Neuron (in vitro differentiated cells): ENCODE results near the gene AP2A2.

Source experiments
- H2AFZ ChIP-seq: one replicate; pipeline ENCODE4 v1.6.1; 2013; ENCODE audit warnings: low read depth, mild to moderate bottlenecking, inconsistent platforms, low read length, moderate library complexity
- H3K27me3 ChIP-seq: one replicate; pipeline ENCODE4 v1.6.1; 2013; ENCODE audit warnings: low read length; ENCODE audit not compliant: insufficient read depth
- H3K36me3 ChIP-seq: one replicate; pipeline ENCODE4 v1.6.1; 2013; ENCODE audit warnings: low read length; ENCODE audit not compliant: insufficient read depth
- H3K4me1 ChIP-seq: one replicate; pipeline ENCODE4 v1.6.1; 2013; ENCODE audit warnings: low read length; ENCODE audit not compliant: insufficient read depth
- H3K4me3 ChIP-seq: 2 replicates; pipeline ENCODE4 v1.5.1; 2013; ENCODE audit warnings: mild to moderate bottlenecking, low read length, moderate library complexity
- H3K9me3 ChIP-seq: one replicate; pipeline ENCODE4 v1.6.1; 2013; ENCODE audit warnings: low read length

The AP2A2 gene

DNA sequence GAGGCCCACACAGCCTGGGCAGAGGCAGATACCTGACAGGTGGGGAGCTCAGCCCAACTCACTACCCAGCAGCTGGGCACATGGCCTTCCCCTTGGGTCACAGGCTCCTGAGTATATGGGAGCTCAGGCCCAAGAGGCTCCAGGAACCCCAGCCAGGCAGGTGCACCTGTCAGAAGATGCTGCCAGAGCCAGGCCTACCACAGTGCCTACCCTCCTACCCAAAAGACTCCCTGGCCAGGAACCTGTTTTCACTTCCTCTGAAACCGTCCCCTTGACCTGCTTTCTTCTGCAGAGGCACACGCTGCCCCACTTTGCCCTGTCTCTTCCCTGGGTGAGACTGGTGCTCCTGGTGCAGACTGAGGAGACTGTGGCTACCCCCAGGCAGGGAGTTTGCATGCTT lies 18.0 kb upstream of the AP2A2 start:
- Histone ChIP-seq H3K4me1 (peaks cover 17% of the 10 kb centered on the region), H3K9me3 (no peaks in the 10 kb centered on the region), H3K36me3 (peaks cover 27% of the 10 kb centered on the region), H3K27me3 (no peaks in the 10 kb centered on the region), H2AFZ (no peak overlapping the region), H3K4me3 (no peak overlapping the region)

DNA sequence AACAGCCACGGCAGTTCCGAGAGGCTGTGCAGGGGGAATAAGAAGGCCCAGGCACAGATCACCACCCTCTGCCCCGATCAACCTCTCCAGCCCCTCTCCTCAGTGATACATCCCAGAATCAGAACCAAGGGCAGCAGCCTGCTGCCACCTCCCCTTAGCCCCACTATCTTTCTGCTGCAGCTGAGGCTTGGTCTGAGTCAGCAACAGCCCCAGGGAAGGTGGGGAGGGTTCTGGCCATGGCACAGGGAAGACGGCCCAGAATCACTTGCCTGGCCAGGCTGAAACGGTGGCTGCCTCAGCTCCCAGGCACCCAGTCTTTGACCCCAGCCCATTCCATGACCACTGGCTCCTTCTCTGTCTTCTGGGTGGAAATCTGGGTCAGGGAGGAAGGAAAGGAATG lies 17.4 kb upstream of the AP2A2 start:
- Histone ChIP-seq H3K9me3 (no peaks in the 10 kb centered on the region), H3K27me3 (no peaks in the 10 kb centered on the region), H2AFZ (no peak overlapping the region), H3K36me3 (peaks cover 21% of the 10 kb centered on the region), H3K4me3 (no peak overlapping the region), H3K4me1 (peaks cover 17% of the 10 kb centered on the region)

DNA sequence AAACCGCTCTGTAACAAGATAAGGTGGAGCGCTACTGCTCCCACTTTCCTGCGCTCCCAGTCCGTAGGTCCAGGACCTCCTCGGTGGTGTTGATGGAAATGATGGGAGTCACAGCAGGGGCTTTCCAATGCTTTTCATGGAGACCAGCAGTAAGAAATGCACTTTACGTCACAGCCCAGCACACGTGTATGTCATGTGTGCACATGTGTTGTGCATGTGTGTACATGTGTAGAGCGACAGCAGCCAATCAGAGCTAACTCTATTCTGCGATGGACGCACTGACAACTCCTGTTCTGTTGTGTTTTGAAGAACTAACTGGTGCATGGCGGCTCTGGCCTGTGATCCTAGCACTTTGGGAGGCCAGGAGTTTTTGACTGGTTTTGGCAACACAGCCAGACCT lies 16.3 kb upstream of the AP2A2 start:
- peaks cover 14% of the 10 kb centered on the region for H3K36me3 ChIP-seq
- H3K27me3 ChIP-seq: no peaks in the 10 kb centered on the region
- H3K4me1 ChIP-seq: peaks cover 17% of the 10 kb centered on the region
- no peak overlapping the region for H2AFZ ChIP-seq
- H3K4me3 ChIP-seq: peak overlapping the region; percentile 98
- no peaks in the 10 kb centered on the region for H3K9me3 ChIP-seq

DNA sequence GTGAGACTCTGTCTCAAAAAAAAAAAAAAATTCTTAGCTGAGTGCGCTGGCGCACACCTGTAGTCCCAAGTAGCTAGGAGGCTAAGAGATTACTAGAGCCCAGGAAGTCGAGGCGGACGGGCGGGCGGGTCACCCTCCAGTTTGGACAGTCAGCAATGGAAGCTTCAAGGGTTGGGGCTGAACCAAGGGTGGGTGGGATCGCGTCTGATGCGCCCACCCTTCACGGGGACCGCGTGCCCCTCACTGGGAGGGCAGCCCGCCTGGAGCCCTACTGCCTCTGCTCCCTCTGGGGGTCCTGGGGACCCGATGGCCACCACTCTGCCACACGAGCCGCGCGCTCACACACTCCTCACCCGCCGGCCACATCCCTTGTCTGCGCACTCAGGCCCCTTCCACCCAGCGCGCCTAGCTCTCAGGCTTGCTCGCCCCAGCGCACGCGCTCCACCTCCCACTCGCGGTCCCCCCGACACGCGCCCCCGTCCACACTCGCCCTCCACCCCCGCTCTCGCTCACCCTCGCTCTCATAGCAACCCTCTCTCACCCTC lies 15.6 kb upstream of the AP2A2 start:
- Histone ChIP-seq H2AFZ (peak overlapping the region; percentile 91), H3K36me3 (peaks cover 7% of the 10 kb centered on the region), H3K4me1 (peaks cover 17% of the 10 kb centered on the region), H3K9me3 (no peaks in the 10 kb centered on the region), H3K27me3 (no peaks in the 10 kb centered on the region), H3K4me3 (peak overlapping the region; percentile 98)

DNA sequence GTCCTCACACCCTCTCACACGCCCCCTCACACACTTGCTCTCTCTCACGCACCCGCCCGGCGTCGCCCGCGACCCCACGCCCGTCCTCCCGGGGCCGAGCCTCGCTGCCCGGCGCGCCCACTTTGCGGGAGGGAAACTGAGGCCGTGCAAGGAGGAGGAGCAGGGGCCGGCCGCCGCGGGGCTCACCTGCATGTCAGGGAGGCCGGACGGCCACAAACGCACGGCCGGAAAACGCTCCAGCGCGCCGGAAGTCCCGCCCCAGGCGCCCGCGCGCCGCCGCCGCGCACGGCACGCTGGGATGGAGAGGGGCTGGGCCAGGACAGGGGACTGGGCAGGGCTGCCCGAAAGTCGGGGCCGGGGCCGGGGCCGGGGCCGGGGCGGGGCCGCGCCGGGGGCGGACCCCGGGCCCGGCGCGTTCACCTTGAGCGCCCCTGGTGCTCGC lies 15.1 kb upstream of the AP2A2 start, which contains the start of gene CHID1:
Gene CHID1, minus strand, starts transcription at position 222 of the 442 bp plus-strand sequence. CDS start 5,994 bp downstream, outside the sequence.
- peaks cover 7% of the 10 kb centered on the region for H3K36me3 ChIP-seq
- no peaks in the 10 kb centered on the region for H3K27me3 ChIP-seq
- H3K4me1 ChIP-seq: peaks cover 17% of the 10 kb centered on the region
- peak within 1 kb of the TSS; percentile 98 for H3K4me3 ChIP-seq
- H3K9me3 ChIP-seq: no peaks in the 10 kb centered on the region
- peak within 1 kb of the TSS; percentile 91 for H2AFZ ChIP-seq

DNA sequence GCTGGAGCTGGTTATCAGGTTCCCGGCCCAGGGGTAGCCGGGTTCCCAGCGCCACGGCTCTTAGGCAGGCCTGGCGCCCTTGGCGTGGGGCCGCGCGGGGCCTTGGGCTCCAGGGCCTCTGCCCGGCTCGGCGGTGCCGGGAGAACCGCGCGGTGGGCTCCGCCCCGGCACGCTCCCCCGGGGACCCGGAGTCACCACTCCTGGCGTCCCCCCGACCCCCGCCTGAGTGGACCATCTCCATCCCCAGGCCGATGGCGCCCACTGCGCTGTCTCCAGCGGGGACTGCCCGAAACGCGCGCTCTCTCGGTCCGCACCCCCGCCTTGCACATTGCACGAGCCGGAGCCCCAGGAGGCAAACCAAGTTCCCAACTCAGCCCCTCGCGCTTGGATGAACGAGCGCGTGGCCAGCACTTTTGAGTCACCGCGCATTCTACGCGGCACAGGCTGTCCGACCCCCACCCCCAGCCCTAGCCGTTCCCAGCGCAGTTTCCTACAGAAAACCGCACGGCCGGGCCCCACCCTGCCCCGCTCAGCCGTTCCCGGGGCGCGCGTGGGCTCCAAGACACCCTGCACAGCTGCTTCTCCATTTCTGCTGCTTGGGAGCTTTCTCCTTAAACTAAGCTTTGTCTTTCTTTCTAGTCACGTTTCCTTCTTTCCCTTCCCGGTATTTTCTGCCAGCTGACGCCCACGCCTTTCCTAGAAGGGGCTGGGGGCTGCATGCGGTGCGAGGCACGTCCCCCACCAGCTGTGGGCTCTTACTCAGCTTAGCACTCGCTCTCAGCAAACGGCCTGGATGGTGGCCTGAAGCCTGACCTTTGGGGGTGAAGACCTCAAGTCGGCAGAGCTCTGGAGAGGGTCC lies 14.4 kb upstream of the AP2A2 start:
- Histone ChIP-seq H3K9me3 (no peaks in the 10 kb centered on the region), H3K27me3 (no peaks in the 10 kb centered on the region), H3K36me3 (peaks cover 7% of the 10 kb centered on the region), H3K4me1 (peaks cover 17% of the 10 kb centered on the region), H3K4me3 (peak overlapping the region; percentile 98), H2AFZ (peak overlapping the region; percentile 91)

DNA sequence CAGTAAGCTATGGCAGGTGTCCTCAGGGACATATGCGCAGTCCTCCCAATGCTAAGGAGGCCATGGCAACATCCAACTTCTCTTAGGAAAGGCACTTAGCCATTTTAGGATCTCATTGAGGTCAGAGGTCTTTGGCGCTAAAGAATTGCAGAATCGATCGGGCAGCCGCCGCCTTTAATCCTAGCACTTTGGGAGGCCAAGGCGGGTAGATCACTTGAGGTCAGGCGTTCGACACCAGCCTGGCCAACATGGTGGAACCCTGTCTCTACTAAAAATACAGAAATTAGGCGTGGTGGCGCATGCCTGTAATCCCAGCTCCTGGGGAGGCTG lies 13.8 kb upstream of the AP2A2 start:
- Histone ChIP-seq H2AFZ (no peak overlapping the region), H3K36me3 (peaks cover 7% of the 10 kb centered on the region), H3K27me3 (no peaks in the 10 kb centered on the region), H3K9me3 (no peaks in the 10 kb centered on the region), H3K4me1 (peaks cover 17% of the 10 kb centered on the region), H3K4me3 (peak overlapping the region; percentile 98)

DNA sequence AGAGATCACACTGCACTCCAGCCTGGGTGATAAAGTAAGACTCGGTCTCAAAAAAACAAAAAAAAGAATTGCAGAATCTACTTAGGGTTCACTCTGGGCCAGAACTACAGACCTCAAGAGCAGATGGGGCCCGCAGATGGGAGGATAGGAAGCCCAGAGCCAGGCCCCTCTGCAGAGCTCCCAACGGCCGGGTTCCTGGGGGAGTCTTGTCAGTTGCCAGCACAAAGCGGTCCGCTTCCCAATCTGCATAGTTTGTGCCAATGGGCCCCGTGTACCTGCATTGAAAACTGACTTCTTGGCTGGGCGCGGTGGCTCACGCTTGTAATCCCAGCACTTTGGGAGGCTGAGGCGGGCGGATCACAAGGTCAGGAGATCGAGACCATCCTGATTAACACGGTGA lies 13.4 kb upstream of the AP2A2 start:
- H3K27me3 ChIP-seq: no peaks in the 10 kb centered on the region
- peaks cover 7% of the 10 kb centered on the region for H3K36me3 ChIP-seq

DNA sequence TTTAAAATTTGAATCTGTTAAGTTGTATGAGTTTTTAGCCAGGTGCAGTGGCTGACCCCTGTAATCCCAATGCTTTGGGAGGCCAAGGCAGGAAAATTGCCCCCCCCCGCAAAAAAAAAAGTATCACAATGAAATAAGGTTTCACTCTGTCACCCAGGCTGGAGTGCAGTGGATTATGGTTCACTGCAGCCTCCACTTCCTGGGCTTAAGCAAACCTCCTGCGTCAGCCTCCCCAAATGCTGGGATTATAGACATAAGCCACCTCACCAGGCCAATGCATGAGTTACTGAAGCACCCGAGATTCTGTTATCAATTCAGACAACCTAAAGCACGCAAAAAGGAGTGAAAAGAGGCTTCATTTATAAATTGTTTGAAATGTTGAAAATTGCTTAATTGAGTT lies 12.6 kb upstream of the AP2A2 start:
- Histone ChIP-seq H3K4me1 (peaks cover 17% of the 10 kb centered on the region), H3K27me3 (no peaks in the 10 kb centered on the region), H3K9me3 (no peaks in the 10 kb centered on the region), H2AFZ (no peak overlapping the region), H3K4me3 (no peak overlapping the region), H3K36me3 (peaks cover 7% of the 10 kb centered on the region)

More for the DNA sequence above, 13.4 kb upstream of the AP2A2 start:
- H3K4me3 ChIP-seq: no peak overlapping the region
- H2AFZ ChIP-seq: no peak overlapping the region
- peaks cover 17% of the 10 kb centered on the region for H3K4me1 ChIP-seq
- no peaks in the 10 kb centered on the region for H3K9me3 ChIP-seq

DNA sequence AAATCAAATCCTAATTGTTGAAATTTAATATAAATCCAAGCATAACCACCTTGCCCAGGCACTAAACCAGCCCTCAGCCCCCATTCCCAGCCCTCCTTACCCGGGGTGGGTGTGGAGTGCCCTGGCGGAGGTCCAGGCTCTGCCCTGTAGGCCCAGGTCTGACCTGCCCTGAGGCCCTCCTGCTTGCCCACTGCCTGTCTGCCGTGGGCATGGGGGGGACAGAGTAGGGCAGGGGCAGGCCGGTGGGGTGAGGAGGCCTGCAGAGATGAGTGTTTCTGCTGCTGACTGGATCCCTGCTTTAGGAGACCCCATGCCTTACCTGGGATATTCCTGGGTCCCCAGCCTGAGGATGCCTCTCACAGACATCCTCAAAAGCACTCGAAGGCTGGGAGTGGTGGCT lies 11.5 kb upstream of the AP2A2 start:
- Histone ChIP-seq H3K27me3 (no peaks in the 10 kb centered on the region), H3K9me3 (no peaks in the 10 kb centered on the region), H3K4me3 (no peak overlapping the region), H3K36me3 (peaks cover 3% of the 10 kb centered on the region), H2AFZ (no peak overlapping the region), H3K4me1 (peaks cover 15% of the 10 kb centered on the region)

DNA sequence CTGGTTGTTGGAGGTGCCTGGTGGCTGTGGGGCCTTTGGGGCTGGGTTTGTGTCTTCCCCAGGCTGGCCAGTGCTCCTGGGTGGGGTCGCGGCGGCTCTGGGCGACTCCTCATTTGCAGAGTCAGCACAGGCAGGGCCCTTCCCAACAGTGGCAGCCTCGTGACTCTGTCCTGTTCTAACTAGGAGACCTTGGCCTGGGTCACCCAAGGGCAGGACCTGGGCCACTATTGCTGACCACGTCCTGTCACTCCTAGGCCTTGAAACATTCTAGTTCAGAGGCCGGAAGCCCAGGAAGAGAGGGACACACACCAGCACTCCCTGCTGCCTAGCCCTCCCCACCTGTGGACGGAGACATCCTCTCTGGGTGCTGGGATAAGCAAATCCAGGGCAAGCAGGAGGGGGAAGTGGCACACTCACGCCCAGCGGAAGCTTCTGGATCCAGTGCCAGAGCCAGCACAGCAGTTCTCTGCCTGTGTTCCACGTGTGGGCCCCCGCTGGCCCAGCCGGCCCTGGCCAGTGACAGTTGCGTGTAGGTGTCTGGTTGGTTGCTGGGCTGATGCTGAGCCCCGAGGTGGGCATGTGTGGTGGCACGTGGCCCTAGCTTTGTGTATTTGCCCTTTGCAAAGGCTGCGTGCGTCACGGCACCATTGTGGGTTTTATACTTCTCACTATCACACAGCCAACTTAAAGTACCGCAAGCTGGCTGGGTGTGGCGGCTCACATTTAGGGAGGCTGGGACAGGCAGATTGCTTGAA lies 10.7 kb upstream of the AP2A2 start:
- H3K27me3 ChIP-seq: no peaks in the 10 kb centered on the region
- H3K9me3 ChIP-seq: no peaks in the 10 kb centered on the region
- H3K36me3 ChIP-seq: no peaks in the 10 kb centered on the region
- H3K4me1 ChIP-seq: peaks cover 8% of the 10 kb centered on the region
- no peak overlapping the region for H3K4me3 ChIP-seq
- H2AFZ ChIP-seq: no peak overlapping the region

DNA sequence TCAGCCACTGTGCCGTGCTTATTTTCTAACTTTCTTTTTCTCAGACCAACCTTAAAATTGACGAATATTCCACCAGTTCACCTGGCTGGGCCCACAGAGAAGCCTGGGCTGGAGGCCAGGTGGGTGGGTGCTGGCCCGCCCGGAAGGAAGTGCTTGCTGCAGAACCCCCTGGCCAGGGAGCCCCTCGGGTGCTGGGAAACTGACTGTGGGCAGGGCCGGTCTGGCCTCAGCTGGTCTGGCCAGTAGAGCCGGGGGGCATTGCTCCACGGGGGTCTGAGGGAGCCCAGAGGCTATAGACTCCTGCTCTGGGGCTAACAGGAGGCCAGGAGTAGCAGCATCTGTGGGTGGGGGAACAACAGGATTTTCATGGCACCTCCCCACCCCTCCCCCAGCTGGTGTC lies 8.2 kb upstream of the AP2A2 start:
- Histone ChIP-seq H3K36me3 (no peaks in the 10 kb centered on the region), H2AFZ (no peak overlapping the region), H3K27me3 (no peaks in the 10 kb centered on the region), H3K4me3 (no peak overlapping the region), H3K4me1 (peaks cover 2% of the 10 kb centered on the region), H3K9me3 (no peaks in the 10 kb centered on the region)
